ENCODE data around the gene FBXL2.
"Not testable (repeated sequence)": the region's sequence is repeated elsewhere in the genome, so short reads cannot be mapped to it uniquely, and the experiment has no call there.

The FBXL2 gene

GRCh38 chr3:33315826-33316225, 38.6 kb downstream of the FBXL2 start:
- peak; percentile 32 for DNase-seq (ENCODE audit: low spot score)
- FAIRE-seq: no peak

GRCh38 chr3:33317963-33318709, 40.9 kb downstream of the FBXL2 start:
- DNase-seq (ENCODE audit: low spot score) (no peak), FAIRE-seq (no peak)

- FAIRE-seq (no peak), DNase-seq (ENCODE audit: low spot score) (no peak)
These were observed 41.6 kb downstream of the FBXL2 start for GRCh38 chr3:33318710-33319380.

- FAIRE-seq (no peak), DNase-seq (ENCODE audit: low spot score) (no peak)
These were observed 45.2 kb downstream of the FBXL2 start for GRCh38 chr3:33322412-33322811.

GRCh38 chr3:33331414-33331813, 54.2 kb downstream of the FBXL2 start:
- no peak for DNase-seq (ENCODE audit: low spot score)
- FAIRE-seq: no peak

GRCh38 chr3:33334364-33334763, 57.1 kb downstream of the FBXL2 start:
- no peak for FAIRE-seq
- no peak for DNase-seq (ENCODE audit: low spot score)

- DNase-seq (ENCODE audit: low spot score); FAIRE-seq: not testable (repeated sequence)
These were observed 61.8 kb downstream of the FBXL2 start for GRCh38 chr3:33338936-33339465.

DNA sequence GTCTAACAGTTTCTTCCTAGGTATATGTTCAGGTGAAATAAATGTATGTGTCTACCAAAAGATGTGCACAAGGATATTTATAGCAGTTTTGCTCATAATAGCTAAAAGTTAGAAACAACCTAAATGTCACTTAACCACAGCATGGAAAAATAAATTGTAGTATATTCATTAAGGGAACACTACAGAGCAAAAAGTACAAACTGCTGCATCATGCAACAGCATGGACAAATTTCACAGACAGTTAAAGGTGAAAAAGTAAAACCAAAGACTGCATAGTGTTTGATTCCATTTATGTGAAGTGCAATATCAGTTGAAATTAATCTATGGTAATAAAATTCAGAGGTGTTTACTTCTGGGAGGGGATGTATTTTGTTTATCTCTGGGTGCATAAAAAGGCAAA, 62.5 kb downstream of the FBXL2 start:
- FAIRE-seq: no peak
- DNase-seq (ENCODE audit: low spot score): no peak

DNA sequence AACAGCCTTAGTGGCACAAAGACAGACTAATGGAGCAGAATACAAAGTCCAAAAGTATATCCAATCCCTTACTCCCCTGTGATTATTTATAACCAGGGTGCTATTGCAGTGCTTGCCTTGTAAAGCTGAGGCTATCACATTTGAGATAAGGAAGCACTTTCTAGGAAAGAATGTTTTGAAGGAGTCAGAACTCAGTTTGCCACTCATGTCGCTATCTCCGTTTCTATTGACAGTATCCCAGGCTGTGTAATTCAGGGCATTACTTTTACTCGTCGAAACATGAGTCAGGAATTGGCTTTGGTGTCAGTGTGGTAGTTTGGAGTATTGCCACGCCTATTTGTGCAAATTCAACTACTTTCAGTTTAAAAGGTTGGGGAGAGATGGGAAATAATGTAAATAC, 78.4 kb downstream of the FBXL2 start:
- peak; percentile 15 for DNase-seq (ENCODE audit: low spot score)
- no peak for FAIRE-seq

GRCh38 chr3:33358172-33358781, 81.0 kb downstream of the FBXL2 start:
- FAIRE-seq (no peak), DNase-seq (ENCODE audit: low spot score) (no peak)

- FAIRE-seq: no peak
- DNase-seq (ENCODE audit: low spot score): peak; percentile 55
These were observed 83.0 kb downstream of the FBXL2 start for GRCh38 chr3:33360136-33360825.

DNA sequence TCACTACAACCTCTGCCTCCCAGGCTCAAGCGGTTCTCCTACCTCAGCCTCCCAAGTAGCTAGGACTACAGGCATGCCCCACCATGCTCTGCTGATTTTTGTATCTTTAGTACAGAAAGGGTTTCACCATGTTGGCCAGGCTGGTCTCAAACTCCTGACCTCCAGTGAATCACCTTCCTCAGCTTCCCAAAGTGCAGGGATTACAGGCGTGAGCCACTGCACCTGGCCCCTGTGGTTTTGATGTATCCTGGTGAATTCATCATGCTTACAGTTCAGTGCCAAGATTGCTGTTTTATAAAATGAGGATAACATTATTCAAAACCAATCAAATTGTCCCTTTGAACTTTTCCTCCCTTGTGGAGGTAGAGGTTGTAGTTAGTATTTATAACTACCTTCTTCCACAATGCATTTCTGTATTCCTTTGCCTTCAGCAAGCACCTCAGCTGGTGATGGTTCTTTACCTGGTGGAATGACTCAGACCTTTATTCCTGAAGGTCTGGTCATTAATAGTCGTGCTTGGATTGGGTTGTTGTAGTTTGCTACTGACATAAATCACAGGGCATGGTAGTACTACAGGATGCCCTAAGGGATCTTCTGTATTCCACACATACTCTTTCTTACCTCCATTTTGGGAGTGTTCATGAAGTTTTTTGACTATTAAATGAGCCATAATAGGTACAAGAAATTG, 86.0 kb downstream of the FBXL2 start:
- FAIRE-seq (no peak), DNase-seq (ENCODE audit: low spot score) (no peak)

DNA sequence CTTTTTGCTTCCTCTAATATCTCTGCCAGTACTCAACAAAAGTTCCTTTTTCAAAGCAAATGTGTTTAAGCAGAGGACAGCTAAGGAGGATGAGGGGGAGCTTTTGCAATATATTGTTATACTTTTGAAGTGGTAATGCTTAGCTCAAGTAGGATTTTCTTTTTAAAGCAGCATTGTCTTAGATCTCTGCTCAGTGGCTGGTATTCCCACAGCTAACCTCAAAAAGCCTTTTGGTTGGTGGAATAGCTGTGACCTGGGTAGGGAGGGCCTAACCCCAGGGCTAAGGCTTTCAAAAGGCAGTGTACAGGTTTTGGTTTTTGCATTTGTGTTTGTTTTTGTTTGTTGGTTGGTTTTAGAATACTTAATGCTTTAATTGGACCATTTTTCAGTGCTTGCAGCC, 86.8 kb downstream of the FBXL2 start:
- FAIRE-seq (no peak), DNase-seq (ENCODE audit: low spot score) (no peak)

GRCh38 chr3:33364531-33365128, 87.4 kb downstream of the FBXL2 start:
- DNase-seq (ENCODE audit: low spot score) (no peak), FAIRE-seq (no peak)

- DNase-seq (ENCODE audit: low spot score) (peak; percentile 78), FAIRE-seq (no peak)
These were observed 95.2 kb downstream of the FBXL2 start for GRCh38 chr3:33372218-33373081.

DNA sequence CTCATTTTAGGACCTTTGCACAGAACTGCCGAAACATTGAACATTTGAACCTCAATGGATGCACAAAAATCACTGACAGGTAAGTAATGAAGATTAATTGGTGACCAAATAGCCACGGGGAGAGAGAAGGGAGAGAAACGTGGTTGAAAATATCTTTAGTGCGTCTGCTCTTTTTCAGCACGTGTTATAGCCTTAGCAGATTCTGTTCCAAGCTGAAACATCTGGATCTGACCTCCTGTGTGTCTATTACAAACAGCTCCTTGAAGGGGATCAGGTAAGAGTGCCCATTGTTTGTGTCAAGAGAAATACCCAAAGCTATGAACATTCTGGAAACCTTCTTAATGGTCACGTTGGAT, 95.8 kb downstream of the FBXL2 start:
- FAIRE-seq (no peak), DNase-seq (ENCODE audit: low spot score) (no peak)

GRCh38 chr3:33377489-33377888, 100.2 kb downstream of the FBXL2 start:
- FAIRE-seq (no peak), DNase-seq (ENCODE audit: low spot score) (no peak)

DNA sequence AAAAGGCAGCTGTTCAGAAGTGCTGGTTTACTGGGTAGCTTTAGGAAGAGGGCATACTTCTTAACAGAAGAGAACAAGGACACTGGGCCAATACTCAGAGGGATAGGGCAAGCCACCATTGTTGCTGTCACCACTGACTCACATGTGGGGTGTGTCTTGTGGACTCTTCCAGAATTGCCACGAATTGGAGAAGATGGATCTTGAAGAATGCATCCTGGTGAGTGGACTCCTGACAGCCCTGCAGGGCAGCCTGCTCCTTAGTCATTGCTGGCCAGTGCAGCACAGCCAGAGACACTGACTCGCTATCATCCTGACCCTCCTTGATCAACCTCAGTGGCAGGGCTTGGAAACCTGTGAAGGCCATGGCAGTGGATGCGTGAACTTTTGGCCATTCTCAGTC, 100.7 kb downstream of the FBXL2 start:
- no peak for FAIRE-seq
- DNase-seq (ENCODE audit: low spot score): no peak

GRCh38 chr3:33380653-33381052, 103.4 kb downstream of the FBXL2 start:
- DNase-seq (ENCODE audit: low spot score) (no peak), FAIRE-seq (no peak)

DNA sequence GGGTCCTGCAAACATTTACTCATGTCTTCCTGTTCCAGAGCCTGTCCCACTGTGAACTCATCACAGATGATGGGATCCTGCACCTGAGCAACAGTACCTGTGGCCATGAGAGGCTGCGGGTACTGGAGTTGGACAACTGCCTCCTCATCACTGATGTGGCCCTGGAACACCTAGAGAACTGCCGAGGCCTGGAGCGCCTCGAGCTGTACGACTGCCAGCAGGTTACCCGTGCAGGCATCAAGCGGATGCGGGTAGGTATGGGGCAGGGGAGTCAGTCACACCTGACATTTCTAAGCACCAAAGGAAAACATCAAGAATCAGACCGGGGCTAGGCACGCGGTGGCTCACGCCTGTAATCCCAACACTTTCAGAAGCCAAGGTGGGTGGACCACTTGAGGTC, 106.7 kb downstream of the FBXL2 start:
- no peak for DNase-seq (ENCODE audit: low spot score)
- no peak for FAIRE-seq

Data from urothelium cell line (cell line).